ENCODE results near the gene AGRN. TPM values are rescaled to one million over a fixed set of nuclear protein-coding genes. Genes with fewer than 3 reads are reported as not detected.

AGRN gene
- total RNA-seq, 1 experiment from 2014 or later = 175 TPM

DNA sequence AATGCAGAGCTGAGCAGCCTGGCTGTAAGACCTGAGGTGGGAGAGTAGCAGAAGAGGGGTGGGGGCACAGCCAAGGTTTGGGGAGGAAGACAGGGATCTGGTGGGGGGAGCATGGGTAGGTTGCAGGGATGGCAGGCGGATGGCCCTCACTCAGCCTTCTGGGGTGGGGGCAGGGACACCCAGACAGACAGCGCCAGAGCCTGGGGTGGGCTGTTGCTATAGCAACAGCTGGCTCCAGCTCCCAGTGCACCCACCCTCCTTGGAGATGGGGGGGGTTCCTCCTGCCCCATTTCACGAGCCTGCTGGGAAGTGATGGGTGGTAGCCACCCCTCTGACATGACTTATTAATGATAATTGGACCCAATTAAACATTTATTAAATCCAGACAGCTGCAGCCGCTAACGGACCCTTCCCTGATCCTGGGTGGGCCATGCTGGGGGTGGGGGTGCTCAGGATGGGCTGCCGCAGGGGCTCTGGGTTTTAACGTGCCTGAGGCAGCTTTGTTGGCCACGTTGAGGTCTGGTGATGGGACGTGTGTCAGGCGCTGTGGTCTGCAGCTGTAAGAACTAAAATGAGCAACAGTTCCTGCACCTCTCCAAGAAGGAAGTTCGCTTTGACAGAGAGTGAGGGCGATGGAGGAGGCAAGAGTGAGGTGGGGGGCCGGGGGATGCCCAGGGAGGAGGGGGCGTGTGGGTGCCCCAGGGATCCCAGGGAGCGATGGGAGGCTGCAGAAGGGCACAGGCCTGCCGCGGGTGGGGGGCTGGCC lies 19.4 kb downstream of the AGRN start:
- no peak overlapping the region for H4K91ac ChIP-seq (ENCODE audit: insufficient read length, low read depth, low read length)
- H4K5ac ChIP-seq (ENCODE audit: insufficient read length, low read depth, low read length) = no peak overlapping the region
- peaks cover 6 to 39% (median 32%) of the 10 kb centered on the region in 3 experiments; a peak in 6 of 7 replicates for H3K36me3 Mint-ChIP-seq (ENCODE audit: insufficient read depth in 1 of 3, low read depth in 3 of 3)
- no peak overlapping the region for H3T11ph ChIP-seq (ENCODE audit: low read length)
- no peak overlapping the region for H3K4ac ChIP-seq (ENCODE audit: low read depth, low read length)
- H3K79me2 ChIP-seq (ENCODE audit: insufficient read depth, low read length) = no peaks in the 10 kb centered on the region
- peaks cover 51% of the 10 kb centered on the region for H3K27me3 Mint-ChIP-seq (ENCODE audit: low read depth)
- no peaks in the 10 kb centered on the region for H3K4me1 ChIP-seq (ENCODE audit: insufficient read depth, low read length)
- no peak overlapping the region for H3K18ac ChIP-seq (ENCODE audit: insufficient read length, low read depth, low read length)
- no peak overlapping the region for H3K23ac ChIP-seq (ENCODE audit: insufficient read length, low read depth, low read length)
- peak overlapping the region; percentile 38 for H3K4me2 ChIP-seq (ENCODE audit: insufficient read depth, insufficient read length, low read length)
- H2BK15ac ChIP-seq (ENCODE audit: low read depth, low read length) = no peak overlapping the region
- H2AK5ac ChIP-seq (ENCODE audit: insufficient read length, low read length) = no peak overlapping the region
- H4K8ac ChIP-seq (replicated peaks; ENCODE audit: insufficient read length, low read depth, low read length) = no peak overlapping the region
- no peak overlapping the region for H2BK5ac ChIP-seq (ENCODE audit: insufficient read length, low read length)
- no peak overlapping the region for H3K14ac ChIP-seq (ENCODE audit: insufficient read depth, low read length)
- peaks cover 7 to 17% of the 10 kb centered on the region in 2 experiments for H3K4me1 Mint-ChIP-seq
- H3K9me3 Mint-ChIP-seq = no peaks in the 10 kb centered on the region
- H2BK20ac ChIP-seq (ENCODE audit: low read depth, low read length, poor library complexity, severe bottlenecking) = no peak overlapping the region
- H3K9me3 ChIP-seq (ENCODE audit: control insufficient read depth, low read depth, low read length) = no peaks in the 10 kb centered on the region
- H3K23me2 ChIP-seq (ENCODE audit: insufficient read length, low read depth, low read length, poor library complexity, severe bottlenecking) = peaks cover 4% of the 10 kb centered on the region
- no peak overlapping the region for H3K27ac Mint-ChIP-seq
- H2BK12ac ChIP-seq (ENCODE audit: insufficient read length, low read depth, low read length) = no peak overlapping the region
- H3K4me3 Mint-ChIP-seq = peak overlapping the region; percentile 47 to 72; a peak in 4 of 5 replicates
- no peaks in the 10 kb centered on the region for H3K79me1 ChIP-seq (ENCODE audit: insufficient read depth, low read depth, low read length, poor library complexity, severe bottlenecking)
- H3K27me3 ChIP-seq (ENCODE audit: insufficient read depth, low read length) = no peaks in the 10 kb centered on the region; the same call in 1 of the 2 replicates
- no peak overlapping the region for H3K9ac ChIP-seq (ENCODE audit: extremely low read depth, insufficient read length, low read length)
- DNase-seq = no peak
- TF ChIP-seq, protein P1, sequence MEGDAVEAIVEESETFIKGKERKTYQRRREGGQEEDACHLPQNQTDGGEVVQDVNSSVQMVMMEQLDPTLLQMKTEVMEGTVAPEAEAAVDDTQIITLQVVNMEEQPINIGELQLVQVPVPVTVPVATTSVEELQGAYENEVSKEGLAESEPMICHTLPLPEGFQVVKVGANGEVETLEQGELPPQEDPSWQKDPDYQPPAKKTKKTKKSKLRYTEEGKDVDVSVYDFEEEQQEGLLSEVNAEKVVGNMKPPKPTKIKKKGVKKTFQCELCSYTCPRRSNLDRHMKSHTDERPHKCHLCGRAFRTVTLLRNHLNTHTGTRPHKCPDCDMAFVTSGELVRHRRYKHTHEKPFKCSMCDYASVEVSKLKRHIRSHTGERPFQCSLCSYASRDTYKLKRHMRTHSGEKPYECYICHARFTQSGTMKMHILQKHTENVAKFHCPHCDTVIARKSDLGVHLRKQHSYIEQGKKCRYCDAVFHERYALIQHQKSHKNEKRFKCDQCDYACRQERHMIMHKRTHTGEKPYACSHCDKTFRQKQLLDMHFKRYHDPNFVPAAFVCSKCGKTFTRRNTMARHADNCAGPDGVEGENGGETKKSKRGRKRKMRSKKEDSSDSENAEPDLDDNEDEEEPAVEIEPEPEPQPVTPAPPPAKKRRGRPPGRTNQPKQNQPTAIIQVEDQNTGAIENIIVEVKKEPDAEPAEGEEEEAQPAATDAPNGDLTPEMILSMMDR (conservative IDR thresholded peaks at IDR 0.05) = no peak
- WGBS (ENCODE audit: extremely low coverage, insufficient read length, low lambda C conversion rate) = no CpG with 5 or more reads among the region's 17 CpGs
- H2BK120ac ChIP-seq (ENCODE audit: low read depth, low read length, poor library complexity, severe bottlenecking) = no peak overlapping the region
- H2AFZ ChIP-seq (ENCODE audit: low read length) = no peak overlapping the region
- no peak overlapping the region for H3K27ac ChIP-seq (ENCODE audit: insufficient read length, low read depth, low read length)
- no peak overlapping the region for H3K56ac ChIP-seq (ENCODE audit: insufficient read length, low read depth, low read length)
- no peaks in the 10 kb centered on the region for H4K20me1 ChIP-seq (ENCODE audit: control insufficient read depth, insufficient read depth, insufficient read length)

Data from H9 (cell line).